HG02623 (cell line): ENCODE measurements around the gene CSH2.
"Not testable (repeated sequence)": the region's sequence is repeated elsewhere in the genome, so short reads cannot be mapped to it uniquely, and the experiment has no call there.

Experiments used
- ATAC-seq: cut with Tn5 transposase; IDR thresholded peaks from one replicate; pipeline ENCODE4 v1.9.1; 2021; ENCODE audit warnings: moderate library complexity; ENCODE audit not compliant: unreplicated experiment

The CSH2 gene

DNA sequence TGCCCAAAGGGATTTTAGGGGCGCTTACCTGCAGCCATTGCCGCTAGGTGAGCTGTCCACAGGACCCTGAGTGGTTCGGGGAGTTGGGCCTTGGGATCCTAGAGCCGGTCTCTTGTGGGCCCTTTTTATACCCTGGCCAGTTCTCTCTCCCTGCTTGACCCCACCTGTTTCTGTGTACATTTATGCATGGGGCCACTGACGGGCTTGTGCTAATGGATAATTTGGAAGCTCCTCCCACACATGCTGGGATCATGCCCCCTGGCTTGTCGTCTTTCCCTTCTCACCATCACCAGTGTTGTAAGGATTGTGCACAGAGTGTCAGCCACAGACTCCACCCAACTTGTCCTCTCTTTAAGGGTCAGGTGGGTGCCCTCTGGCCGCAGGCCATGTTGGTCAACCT lies at the start of gene CSH2:
TSS of gene CSH2 (minus strand) at position 101 of the 400 bp plus-strand sequence. CDS start at position 38, 63 bp downstream.
- not testable (repeated sequence) for ATAC-seq

DNA sequence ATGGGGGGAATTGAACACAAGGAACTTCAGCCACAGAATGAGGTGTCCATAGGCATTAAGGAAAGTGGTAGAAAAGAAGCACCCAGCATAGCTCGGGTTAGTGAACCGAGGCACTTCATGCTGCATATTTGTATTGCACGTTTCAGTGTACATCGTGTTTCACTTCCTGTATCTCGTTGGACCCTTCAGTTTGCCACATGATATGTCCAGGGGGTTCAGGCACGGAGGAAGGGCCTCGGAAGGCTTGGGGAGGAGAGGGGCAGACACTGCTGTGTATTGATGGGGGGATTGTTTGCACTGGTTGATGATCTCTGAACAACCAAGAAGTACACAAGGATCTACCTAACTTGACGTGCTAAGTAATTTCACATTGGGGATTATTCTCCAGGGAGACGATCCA lies 48.9 kb upstream of the CSH2 start:
- ATAC-seq, result not testable (repeated sequence)

DNA sequence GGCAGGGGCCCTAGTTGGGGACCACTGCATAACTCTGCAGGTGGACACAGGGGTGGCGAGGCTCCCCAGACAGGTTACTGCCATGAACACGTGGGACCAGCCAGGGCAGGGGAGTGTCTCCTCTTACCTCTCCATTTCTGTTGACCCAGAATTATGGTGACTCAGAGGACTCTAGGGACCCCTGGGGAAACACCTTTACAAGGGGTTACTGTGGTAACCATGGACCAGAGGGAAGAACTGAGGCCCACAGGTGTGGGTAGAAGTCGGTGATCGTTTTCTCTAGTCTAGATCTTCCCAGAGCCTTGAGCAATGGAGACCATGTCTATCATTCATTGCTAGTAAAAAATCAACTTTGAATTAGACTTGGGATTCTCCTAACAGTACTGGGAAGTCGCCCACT lies 47.3 kb upstream of the CSH2 start:
- ATAC-seq, result not testable (repeated sequence)

DNA sequence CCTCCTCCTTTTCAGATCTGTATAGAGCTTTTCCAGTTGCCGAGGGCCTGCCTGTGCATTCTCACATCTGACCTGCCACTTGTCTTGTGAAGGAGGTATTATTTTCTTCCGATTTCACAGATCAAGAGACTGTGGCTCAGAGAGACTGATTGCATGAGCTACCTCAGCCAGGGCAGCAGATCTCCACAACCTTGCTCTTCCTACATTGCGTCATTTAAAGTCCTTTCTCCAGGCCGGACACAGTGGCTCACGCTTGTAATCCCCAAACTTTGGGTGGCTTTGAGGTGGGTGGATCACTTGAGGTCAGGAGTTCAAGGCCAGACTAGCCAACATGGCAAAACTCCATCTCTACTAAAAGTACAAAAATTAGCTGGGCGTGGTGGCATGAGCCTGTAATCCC lies 46.6 kb upstream of the CSH2 start:
- ATAC-seq, result not testable (repeated sequence)

DNA sequence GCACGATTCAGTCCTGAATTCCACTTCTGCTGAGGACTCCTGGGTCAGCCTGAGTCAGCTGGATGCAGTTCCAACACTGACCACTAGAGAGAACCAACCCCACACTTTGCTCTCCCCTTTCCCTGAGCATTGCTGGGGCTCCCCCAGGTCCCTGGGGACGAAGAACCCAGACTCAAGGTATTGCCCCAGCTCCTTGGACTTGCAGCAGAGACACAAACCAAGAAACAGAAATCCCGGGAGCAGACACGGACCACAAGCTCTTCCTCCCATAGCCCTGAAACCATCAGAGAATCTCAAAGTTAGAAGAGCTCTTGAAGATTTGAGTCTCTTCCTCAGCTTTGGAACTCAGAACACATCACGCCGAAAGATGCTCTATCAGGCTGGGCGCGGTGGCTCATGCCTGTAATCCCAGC lies 45.8 kb upstream of the CSH2 start:
- ATAC-seq, result peak; percentile 66

DNA sequence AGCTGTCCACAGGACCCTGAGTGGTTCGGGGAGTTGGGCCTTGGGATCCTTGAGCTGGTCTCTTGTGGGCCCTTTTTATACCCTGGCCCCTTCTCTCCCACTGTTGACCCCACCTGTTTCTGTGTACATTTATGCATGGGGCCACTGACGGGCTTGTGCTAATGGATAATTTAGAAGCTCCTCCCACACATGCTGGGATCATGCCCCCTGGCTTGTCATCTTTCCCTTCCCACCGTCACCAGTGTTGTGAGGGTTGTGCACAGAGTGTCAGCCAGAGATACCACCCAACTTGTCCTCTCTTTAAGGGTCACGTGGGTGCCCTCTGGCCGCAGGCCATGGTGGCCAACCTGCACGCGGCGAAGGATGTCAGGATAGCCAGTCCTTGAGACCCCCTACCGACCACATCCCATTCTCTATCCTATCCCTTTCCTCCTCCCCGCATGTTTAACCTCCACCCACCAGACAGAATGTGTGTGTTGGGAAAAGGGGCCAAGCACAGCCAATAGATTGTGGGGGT lies 45.4 kb upstream of the CSH2 start, which contains the start of gene GH1:
TSS of gene GH1 (minus strand) at position 51 of the 517 bp plus-strand sequence. CDS start 63 bp downstream, outside the sequence.
- not testable (repeated sequence) for ATAC-seq

DNA sequence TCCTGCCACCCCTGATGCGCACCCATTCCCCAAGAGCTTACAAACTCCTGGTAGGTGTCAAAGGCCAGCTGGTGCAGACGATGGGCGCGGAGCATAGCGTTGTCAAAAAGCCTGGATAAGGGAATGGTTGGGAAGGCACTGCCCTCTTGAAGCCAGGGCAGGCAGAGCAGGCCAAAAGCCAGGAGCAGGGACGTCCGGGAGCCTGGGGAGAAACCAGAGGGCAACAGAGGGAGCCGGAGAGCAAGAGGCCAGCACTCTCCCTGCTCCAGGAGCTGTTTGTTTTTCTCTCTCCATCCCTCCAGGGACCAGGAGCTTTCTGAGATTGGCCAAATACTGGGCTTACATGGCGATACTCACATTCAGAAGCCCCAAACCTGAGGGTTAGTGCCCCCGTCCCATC lies 44.8 kb upstream of the CSH2 start:
- ATAC-seq, result no peak

DNA sequence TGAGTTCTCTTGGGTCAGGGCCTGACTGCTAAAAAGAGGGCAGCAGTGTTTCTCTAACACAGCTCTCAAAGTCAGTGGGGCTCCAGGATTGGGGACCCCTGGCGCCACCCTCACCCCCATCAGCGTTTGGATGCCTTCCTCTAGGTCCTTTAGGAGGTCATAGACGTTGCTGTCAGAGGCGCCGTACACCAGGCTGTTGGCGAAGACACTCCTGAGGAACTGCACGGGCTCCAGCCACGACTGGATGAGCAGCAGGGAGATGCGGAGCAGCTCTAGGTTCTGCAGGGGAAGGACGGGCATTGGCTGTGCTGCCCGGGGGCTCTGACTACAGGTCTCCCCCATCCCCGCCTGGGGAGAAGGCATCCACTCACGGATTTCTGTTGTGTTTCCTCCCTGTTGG lies 44.2 kb upstream of the CSH2 start:
- ATAC-seq, result no peak

DNA sequence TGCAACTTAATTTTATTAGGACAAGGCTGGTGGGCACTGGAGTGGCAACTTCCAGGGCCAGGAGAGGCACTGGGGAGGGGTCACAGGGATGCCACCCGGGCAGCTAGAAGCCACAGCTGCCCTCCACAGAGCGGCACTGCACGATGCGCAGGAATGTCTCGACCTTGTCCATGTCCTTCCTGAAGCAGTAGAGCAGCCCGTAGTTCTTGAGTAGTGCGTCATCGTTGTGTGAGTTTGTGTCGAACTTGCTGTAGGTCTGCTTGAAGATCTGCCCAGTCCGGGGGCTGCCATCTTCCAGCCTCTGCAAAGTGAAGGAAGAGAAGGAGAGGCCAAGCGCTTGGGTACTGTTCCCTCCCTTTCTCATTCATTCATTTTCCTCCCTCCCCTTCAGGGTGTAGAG lies 43.7 kb upstream of the CSH2 start:
- ATAC-seq, result not testable (repeated sequence)

DNA sequence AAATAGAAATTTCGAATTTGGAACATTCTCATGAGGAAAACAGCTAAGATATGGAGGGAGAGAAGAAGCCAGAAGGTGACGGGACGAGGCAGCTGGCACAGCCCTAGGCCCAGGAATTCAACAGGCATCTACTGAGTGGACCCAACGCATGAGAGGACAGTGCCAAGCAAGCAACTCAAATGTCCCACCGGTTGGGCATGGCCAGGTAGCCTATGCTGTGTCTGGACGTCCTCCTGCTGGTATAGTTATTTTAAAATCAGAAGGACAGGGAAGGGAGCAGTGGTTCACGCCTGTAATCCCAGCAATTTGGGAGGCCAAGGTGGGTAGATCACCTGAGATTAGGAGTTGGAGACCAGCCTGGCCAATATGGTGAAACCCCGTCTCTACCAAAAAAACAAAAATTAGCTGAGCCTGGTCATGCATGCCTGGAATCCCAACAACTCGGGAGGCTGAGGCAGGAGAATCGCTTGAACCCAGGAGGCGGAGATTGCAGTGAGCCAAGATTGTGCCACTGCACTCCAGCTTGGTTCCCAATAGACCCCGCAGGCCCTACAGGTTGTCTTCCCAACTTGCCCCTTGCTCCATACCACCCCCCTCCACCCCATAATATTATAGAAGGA lies 43.2 kb upstream of the CSH2 start:
- no peak for ATAC-seq

DNA sequence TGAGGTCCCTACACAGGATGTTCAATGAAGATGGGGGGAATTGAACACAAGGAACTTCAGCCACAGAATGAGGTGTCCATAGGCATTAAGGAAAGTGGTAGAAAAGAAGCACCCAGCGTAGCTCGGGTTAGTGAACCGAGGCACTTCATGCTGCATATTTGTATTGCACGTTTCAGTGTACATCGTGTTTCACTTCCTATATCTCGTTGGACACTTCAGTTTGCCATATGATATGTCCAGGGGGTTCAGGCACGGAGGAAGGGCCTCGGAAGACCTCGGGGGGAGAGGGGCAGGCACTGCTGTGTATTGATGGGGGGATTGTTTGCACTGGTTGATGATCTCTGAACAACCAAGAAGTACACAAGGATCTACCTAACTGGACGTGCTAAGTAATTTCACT lies 42.3 kb upstream of the CSH2 start:
- not testable (repeated sequence) for ATAC-seq

DNA sequence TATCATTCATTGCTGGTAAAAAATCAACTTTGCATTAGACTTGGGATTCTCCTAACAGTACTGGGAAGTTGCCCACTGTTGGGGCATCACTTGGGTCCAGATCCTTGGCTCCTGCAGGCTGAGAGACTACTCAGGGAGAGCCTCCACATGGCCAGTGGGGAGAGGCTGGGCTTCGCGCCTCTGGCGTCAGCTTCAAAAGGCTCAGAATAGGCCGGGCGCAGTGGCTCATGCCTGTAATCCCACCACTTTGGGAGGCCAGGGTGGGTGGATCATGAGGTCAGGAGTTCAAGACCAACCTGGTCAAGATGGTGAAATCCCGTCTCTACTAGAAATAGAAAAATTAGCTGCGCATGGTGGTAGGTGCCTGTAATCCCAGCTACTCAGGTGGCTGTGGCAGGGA lies 41.0 kb upstream of the CSH2 start:
- ATAC-seq, result no peak

DNA sequence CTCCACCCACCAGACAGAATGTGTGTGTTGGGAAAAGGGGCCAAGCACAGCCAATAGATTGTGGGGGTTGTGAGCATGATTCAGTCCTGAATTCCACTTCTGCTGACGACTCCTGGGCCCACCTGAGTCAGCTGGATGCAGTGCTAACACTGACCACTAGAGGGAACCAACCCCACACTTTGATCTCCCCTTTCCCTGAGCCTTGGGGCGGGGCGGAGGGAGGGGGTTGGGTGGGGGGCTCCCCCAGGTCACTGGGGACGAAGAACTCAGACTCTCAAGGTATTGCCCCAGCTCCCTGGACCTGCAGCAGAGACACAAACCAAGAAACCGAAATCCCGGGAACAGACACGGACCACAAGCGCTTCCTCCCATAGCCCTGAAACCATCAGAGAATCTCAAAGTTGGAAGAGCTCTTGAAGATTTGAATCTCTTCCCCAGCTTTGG lies 38.2 kb upstream of the CSH2 start:
- no peak for ATAC-seq

DNA sequence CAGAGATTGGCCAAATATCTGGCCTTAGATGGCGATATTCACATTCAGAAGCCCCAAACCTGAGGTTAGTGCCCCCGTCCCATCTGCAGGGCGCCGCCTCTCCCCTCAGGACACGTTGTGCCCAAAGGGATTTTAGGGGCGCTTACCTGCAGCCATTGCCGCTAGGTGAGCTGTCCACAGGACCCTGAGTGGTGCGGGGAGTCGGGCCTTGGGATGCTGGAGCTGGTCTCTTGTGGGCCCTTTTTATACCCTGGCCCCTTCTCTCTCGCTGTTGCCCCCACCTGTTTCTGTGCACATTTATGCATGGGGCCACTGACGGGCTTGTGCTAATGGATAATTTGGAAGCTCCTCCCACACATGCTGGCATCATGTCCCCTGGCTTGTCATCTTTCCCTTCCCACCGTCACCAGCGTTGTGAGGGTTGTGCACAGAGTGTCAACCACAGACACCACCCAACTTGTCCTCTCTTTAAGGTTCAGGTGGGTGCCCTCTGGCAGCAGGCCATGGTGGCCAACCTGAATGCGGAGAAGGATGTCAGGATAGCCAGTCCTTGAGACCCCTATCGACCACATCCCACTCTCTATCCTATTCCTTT lies 37.7 kb upstream of the CSH2 start, which contains the start of gene CSHL1:
TSS of gene CSHL1 (minus strand) at position 218 of the 595 bp plus-strand sequence. CDS start at position 156, 62 bp downstream.
- ATAC-seq, result no peak

DNA sequence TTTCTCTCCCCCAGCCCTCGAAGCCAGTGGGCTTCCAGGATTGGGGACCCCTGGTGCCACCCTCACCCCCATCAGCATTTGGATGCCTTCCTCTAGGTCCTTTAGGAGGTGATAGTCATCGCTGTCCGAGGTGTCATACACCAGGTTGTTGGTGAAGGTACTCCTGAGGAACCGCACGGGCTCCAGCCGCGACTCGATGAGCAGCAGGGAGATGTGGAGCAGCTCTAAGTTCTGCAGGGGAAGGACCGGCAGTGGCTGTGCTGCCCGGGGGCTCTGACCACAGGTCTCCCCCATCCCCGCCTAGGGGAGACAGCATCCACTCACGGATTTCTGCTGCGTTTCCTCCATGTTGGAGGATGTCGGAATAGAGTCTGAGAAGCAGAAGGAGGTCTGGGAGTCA lies 36.6 kb upstream of the CSH2 start:
- no peak for ATAC-seq

DNA sequence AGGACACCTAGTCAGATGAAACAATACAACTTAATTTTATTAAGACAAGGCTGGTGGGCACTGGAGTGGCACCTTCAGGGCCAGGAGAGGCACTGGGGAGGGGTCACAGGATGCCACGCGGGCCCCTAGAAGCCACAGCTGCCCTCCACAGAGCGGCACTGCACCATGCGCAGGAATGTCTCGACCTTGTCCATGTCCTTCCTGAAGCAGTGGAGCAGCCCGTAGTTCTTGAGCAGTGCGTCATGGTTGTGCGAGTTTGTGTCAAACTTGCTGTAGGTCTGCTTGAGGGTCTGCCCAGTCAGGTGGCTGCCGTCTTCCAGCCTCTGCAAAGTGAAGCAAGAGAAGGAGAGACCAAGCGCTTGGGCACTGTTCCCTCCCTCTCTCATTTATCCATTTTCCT lies 36.1 kb upstream of the CSH2 start:
- ATAC-seq, result not testable (repeated sequence)

DNA sequence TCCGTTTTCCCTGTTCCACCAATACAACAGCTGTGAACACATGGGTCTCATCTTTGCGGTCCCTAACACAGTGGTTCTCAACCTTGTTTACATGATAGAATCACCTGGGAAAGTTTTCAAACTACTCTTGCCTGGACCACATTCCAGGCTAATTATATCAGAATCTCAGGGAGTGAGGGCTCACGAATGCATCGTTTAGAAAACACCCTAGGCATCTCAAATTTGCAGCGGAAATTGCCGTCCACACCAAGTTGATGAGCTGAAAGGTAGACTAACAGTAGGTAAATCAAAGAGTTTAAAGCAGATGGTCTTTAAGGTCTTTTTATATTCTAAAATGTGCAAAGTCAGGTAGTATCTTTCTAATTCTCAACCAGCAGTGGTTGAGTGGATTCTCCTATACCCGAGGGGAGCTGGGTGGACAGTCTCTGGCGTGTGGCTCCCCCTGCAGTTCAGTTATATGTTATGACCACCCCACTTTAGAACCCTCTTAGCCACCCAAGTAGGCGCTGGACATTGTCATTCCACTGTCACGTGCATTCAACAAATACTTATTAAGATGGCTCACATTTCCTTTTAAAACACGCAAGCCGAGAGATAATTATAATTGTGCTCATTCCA lies 33.8 kb upstream of the CSH2 start:
- not testable (repeated sequence) for ATAC-seq

DNA sequence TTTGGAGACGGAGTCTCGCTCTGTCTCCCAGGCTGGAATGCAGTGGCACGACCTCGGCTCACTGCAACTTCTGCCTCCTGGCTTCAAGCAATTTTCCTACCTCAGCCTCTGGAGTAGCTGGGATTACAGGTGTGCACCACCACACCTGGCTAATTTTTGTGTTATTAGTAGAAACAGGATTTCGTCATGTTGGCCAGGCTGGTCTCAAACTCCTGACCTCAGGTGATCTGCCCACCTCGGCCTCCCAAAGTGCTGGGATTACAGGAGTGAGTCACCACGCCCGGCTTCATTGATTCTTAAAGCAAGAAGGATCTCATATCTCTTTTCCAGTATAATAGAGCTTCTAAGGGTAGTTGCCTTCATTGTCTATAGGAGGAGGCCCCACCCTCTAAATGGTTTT lies 31.3 kb upstream of the CSH2 start:
- ATAC-seq, result not testable (repeated sequence)

DNA sequence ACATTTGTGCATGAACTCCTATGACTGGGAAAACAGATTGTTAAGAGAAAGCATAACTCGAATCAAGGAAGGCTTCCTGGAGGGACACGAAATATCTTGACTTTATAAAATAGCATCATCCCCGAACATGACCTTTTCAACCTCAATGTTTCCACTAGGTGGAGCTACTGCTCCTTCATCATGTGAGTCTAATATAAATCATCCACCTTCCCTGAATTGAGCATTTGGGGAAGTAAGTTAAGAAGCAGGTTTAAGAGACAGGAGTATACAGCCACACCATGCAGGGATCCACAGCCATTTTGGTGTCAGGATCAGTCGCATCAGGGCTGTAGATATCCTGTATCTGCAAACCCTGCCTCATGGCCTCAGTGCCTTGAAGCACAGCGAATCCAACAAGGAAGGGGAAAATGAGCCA lies 30.3 kb upstream of the CSH2 start:
- ATAC-seq, result not testable (repeated sequence)

DNA sequence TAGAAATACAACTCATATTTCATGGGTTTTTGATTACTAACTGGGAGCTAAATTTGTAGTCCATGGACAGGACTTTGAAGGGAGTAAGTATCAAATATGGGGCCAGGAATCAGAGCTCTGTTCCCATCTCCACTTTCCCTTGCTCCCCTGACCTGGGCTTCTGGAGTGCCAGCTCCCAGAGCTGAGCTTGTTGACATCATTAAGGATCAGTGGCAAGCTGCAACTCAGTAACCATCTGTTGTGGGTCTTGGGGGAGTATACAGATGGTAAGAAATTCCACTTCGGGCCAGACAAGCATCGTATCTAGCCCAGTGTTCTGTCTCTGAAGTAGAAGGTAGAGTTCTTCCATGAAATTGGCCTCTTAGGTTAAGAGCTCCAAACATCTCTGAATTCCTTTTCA lies 28.5 kb upstream of the CSH2 start:
- ATAC-seq, result not testable (repeated sequence)

DNA sequence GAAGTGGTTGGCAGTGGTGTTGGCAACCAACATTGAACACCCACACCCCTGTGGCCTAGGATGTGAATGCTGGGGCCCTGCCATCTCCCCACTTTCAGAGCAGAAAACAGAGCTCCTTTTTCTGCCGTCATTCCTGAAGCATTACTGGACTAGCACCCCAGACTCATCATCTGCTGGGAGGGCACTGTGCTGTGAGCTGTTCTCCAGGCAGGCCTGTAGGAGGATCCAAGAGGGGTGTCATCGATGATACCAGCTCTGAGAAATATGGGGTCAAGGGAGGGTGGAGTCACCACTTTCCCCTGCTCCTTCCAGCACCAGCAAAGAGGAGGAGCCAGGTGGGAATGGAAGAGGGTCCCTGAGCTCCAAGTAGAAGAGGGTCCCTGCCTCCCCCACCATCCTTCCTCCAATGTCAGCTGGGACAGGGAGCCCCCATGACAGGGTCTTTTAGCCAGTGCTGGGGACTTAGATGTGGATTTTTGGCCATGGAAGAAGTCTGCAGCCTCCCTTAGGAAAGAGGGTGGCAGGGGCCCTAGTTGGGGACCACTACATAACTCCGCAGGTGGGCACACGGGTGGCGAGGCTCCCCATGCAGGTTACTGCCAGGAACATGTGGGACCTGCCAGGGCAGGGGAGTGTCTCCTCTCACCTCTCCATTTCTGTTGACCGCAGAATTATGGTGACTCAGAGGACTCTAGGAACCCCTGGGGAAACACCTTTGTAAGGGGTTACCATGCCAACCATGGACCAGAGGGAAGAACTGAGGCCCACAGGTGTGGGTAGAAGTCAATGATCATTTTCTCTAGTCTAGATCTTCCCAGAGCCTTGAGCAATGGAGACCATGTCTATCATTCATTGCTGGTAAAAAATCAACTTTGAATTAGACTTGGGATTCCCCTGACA lies 25.7 kb upstream of the CSH2 start:
- not testable (repeated sequence) for ATAC-seq
